Transverse colon (tissue), 3 donors: ENCODE measurements around the gene PANK3.

Source experiments
- EP300 ChIP-seq: sonication (generic); formaldehyde crosslinking; IDR thresholded peaks from one replicate; pipeline ENCODE4 v1.6.1; 2017; ENCODE audit warnings: antibody characterized with exemption, low read depth
- TF ChIP-seq, protein P1 (sequence below), 5 experiments: fragments of 200-600 bp in 3 of 5; fragments of 450-650 bp in 2 of 5; sonication (generic) in 3 of 5; IDR thresholded peaks; 1 replicate in 2 of 5; 2 replicates in 3 of 5; pipeline ENCODE4 v1.5.1; 2016 to 2017; ENCODE audit warnings: antibody characterized with exemption in 5 of 5, inconsistent platforms in 3 of 5, mild to moderate bottlenecking in 2 of 5, moderate library complexity in 1 of 5

DNA sequence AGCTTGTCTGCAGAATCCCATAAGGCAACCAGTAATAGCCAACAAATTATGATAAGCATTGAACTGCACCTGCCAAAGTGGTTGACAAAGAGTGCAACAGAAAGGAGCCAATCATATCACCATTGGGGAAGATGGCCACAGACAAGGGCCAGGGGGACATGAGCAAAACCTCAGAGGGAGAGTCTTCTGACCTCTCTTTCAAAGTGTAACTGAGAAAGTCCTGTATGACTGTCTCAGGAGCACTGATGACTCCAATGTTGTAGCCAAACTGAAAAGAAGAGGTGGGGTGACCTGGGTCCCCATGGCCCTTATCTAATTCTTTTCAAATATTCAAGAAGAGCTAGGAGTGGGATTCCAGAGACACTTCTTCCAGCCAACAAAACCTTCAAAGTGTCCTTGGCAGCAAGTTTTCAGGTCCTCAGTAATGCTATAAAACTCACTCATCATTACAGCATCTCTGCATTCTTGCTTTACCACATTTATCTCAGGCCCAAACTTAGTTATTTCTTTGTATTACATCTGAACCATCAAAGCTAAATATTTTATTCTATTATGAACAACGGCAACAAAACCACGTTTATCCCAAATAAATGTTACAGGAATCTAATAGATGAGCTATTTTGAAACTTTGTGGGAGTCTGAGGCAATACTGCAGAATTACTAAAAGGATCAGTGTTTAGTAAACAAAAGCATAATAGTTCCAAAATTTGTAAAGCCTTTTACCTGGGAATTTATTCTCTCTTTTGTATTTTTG is 25.6 kb downstream of the PANK3 start:
- TF ChIP-seq, protein P1, sequence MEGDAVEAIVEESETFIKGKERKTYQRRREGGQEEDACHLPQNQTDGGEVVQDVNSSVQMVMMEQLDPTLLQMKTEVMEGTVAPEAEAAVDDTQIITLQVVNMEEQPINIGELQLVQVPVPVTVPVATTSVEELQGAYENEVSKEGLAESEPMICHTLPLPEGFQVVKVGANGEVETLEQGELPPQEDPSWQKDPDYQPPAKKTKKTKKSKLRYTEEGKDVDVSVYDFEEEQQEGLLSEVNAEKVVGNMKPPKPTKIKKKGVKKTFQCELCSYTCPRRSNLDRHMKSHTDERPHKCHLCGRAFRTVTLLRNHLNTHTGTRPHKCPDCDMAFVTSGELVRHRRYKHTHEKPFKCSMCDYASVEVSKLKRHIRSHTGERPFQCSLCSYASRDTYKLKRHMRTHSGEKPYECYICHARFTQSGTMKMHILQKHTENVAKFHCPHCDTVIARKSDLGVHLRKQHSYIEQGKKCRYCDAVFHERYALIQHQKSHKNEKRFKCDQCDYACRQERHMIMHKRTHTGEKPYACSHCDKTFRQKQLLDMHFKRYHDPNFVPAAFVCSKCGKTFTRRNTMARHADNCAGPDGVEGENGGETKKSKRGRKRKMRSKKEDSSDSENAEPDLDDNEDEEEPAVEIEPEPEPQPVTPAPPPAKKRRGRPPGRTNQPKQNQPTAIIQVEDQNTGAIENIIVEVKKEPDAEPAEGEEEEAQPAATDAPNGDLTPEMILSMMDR (IDR thresholded peaks at IDR 0.05) = no peak
- TF ChIP-seq EP300 = no peak
